ENCODE results near the gene TSHZ2.
"Not testable (repeated sequence)": the region's sequence is repeated elsewhere in the genome, so short reads cannot be mapped to it uniquely, and the experiment has no call there.

Gene TSHZ2

DNA sequence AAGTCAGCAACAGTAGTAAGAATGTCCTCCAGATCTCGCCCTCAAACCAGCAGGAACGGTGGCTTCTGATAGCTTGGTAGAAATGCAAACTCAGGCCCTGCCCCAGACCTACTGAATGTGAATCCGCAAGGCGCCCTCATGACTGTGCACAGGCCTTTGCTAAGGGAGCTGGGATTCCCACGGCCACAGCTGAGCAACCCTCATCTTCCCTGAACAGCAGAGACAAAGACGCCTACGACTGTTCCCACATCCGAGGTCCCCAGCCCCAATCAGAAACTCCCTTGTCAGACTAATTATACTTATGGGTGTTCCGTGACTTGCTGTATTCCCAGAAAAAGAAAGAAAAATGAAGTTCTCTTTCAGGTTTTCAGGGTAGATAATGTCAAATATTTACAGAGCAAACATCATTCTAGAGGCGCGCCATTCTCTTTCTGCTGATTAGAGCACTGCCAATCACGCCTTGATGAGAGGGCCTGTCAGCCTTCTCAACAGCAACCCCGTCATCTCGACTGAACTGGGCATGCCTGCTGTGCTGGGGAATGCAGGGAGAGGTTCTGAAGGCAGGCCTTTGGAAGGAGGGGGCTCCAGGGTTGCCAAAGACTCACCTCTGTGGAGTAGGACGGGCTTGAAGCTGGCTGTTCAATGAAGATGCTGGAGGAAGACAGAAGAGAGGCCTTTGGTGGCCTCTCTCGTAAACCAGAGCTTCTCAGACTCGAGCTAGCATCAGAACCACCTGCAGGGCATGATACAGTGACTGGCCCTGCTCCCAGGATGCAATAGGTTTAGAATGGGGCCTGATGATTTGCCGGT is 541.5 kb downstream of the TSHZ2 start:
- Mint-ChIP-seq H3K4me3 (no peak overlapping the region), H3K36me3 (ENCODE audit: low read depth) (no peaks in the 10 kb centered on the region), H3K9me3 (no peaks in the 10 kb centered on the region), H3K4me1 (ENCODE audit: low read depth) (no peaks in the 10 kb centered on the region), H3K27ac (no peak overlapping the region), H3K27me3 (no peaks in the 10 kb centered on the region)
- no peak for DNase-seq

DNA sequence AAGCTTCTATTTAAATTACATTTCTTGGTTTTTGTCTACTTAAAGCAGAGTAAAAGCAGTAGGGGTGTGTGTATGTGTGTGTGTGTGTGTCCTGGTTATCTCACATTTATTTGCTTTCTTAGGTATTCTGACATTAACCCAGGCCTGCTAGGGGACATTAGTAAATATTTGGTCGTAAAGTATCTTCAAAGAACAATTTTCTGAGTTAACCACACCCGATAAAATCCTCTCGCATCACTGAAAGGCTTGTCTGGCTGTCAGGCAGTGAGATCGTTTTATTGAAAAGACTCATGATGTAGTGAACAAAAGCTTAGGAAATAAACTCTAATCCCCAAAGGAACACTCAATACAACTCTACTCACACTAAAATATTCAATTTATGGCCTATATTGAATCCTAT is 543.6 kb downstream of the TSHZ2 start:
- H3K27ac Mint-ChIP-seq: no peak overlapping the region
- H3K4me3 Mint-ChIP-seq: no peak overlapping the region
- no peaks in the 10 kb centered on the region for H3K36me3 Mint-ChIP-seq (ENCODE audit: low read depth)
- H3K4me1 Mint-ChIP-seq (ENCODE audit: low read depth): no peaks in the 10 kb centered on the region
- no peak for DNase-seq
- no peaks in the 10 kb centered on the region for H3K9me3 Mint-ChIP-seq
- H3K27me3 Mint-ChIP-seq: no peaks in the 10 kb centered on the region

DNA sequence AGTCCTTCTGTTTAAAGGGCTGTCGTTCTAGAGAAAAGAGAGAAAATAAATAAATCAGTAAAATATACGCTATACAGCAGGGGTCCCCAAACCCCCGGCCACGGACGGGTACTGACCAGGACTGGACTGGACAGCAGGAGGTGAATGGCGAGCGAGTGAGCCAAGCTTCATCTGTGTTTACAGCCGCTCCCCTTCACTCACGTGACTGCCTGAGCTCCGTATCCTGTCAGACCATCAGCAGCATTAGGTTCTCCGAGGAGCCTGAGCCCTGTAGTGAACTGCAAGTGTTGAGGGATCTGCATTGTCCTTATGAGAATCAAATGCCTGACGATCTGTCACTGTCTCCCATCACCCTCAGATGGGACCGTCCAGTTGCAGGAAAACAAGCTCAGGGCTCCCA is 545.0 kb downstream of the TSHZ2 start:
- Mint-ChIP-seq H3K4me1 (ENCODE audit: low read depth) (no peaks in the 10 kb centered on the region), H3K27me3 (no peaks in the 10 kb centered on the region), H3K9me3 (no peaks in the 10 kb centered on the region), H3K27ac (no peak overlapping the region), H3K4me3 (no peak overlapping the region), H3K36me3 (ENCODE audit: low read depth) (no peaks in the 10 kb centered on the region)
- no peak for DNase-seq

DNA sequence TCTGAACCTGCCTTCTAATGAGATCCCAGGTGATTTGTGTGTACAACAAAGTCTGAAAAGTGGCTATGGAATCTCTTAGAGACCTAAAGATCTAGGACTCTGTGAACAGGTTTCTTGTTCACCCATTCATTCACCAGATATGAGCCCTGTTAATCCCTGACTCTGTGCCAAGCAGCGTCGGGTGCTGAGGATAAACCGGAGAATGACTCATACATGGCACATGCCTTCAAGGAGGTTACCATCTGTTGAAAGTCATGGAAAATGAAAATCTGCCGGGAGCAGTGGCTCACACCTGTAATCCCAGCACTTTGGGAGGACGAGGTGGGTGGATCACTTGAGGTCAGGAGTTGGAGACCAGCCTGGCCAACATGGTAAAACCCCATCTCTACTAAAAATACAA is 549.3 kb downstream of the TSHZ2 start:
- H3K27me3 Mint-ChIP-seq; DNase-seq; H3K36me3 Mint-ChIP-seq (ENCODE audit: low read depth); H3K4me3 Mint-ChIP-seq; H3K9me3 Mint-ChIP-seq; H3K27ac Mint-ChIP-seq; H3K4me1 Mint-ChIP-seq (ENCODE audit: low read depth): not testable (repeated sequence)

DNA sequence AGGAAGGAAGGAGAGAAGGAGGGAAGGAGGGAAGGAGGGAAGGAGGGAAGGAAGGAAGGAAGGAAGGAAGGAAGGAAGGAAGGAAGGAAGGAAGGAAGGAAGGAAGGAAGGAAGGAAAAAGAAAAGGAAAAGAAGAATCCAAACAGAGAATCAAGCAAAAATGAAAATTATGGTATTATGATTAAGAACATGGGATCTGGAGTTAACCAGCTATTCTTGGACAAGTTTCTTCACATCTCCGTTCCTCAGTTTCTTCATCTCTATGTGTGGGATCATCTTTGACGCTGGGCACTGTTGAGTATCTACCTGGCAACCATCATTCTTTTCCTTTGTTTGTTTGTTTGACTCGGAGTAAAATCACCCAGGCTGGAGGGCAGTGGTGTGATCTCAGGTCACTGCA is 549.9 kb downstream of the TSHZ2 start:
- Mint-ChIP-seq H3K4me1 (ENCODE audit: low read depth) (no peaks in the 10 kb centered on the region), H3K27ac (no peak overlapping the region), H3K27me3 (no peaks in the 10 kb centered on the region), H3K4me3 (no peak overlapping the region), H3K9me3 (no peaks in the 10 kb centered on the region), H3K36me3 (ENCODE audit: low read depth) (no peaks in the 10 kb centered on the region)
- no peak for DNase-seq

DNA sequence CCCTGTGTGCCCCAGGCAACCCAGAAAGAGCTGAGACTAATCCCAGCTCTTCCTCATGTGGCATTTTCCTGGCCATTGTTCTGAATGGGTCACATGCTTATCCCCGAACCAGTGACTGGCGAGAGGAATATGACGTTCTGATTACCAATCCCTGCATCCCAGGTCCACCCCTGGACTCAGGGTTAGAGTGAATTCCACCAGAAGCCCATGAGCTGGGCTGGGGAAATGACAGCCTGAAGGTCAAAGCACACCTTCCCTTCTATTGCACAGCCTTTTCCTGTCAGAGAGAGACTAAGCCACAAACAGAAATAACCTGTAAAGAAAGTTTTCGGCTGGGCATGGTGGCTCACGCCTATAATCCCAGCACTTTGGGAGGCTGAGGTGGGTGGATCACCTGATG is 550.5 kb downstream of the TSHZ2 start:
- Mint-ChIP-seq H3K36me3 (ENCODE audit: low read depth) (no peaks in the 10 kb centered on the region), H3K4me1 (ENCODE audit: low read depth) (no peaks in the 10 kb centered on the region), H3K27me3 (no peaks in the 10 kb centered on the region), H3K4me3 (no peak overlapping the region), H3K9me3 (no peaks in the 10 kb centered on the region), H3K27ac (no peak overlapping the region)
- no peak for DNase-seq

DNA sequence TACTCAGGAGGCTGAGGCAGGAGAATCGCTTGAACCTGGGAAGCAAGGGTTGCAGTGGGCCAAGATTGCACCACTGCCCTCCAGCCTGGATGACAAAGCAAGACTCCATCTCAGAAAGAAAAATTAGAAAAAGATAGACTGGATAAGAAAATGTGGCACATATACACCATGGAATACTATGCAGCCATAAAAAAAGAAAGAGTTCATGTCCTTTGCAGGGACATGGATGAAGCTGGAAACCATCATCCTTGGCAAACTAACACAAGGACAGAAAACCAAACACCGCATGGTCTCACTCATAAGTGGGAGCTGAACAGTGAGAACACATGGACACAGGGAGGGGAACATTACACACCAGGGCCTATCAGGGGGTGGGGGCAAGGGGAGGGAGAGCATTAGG is 551.5 kb downstream of the TSHZ2 start:
- H3K4me1 Mint-ChIP-seq (ENCODE audit: low read depth); H3K9me3 Mint-ChIP-seq; H3K27me3 Mint-ChIP-seq; H3K4me3 Mint-ChIP-seq; H3K36me3 Mint-ChIP-seq (ENCODE audit: low read depth); DNase-seq; H3K27ac Mint-ChIP-seq: not testable (repeated sequence)

DNA sequence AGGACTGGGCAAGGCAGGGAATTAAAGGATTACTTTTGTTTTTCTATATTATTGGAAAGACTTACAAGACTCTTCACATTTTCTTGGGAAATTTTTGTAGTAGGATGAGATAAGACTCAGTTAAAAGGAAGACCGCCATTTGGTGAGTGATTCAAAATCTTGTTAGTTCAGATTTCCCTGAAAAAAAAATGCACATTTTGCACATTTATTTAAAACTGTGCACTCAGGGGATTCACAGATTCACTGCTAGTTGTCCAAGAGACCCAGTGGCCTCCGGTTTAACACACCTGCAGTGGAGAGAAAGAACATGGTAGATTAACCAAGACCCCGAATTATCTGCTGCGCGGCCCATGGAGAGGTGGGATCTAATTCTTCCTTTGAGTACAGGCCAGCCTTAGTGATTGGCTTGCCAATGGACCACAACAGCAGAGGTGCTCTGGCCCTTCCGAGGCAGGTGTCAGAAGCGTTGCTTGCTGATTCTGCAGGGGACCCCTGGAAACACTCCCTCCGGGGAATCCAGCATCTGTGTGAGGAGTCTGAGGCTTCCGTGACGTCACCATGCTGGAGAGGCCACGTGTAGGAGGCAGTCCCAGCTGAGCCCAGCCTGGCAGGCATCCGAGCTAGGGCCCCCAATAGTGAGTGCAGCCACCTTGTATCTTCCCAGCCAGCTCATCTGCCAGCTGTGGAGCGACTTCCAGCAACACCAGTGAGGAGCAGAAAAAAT is 552.6 kb downstream of the TSHZ2 start:
- Mint-ChIP-seq H3K27ac (no peak overlapping the region), H3K36me3 (ENCODE audit: low read depth) (no peaks in the 10 kb centered on the region), H3K4me3 (no peak overlapping the region), H3K4me1 (ENCODE audit: low read depth) (no peaks in the 10 kb centered on the region), H3K27me3 (no peaks in the 10 kb centered on the region), H3K9me3 (no peaks in the 10 kb centered on the region)
- no peak for DNase-seq

DNA sequence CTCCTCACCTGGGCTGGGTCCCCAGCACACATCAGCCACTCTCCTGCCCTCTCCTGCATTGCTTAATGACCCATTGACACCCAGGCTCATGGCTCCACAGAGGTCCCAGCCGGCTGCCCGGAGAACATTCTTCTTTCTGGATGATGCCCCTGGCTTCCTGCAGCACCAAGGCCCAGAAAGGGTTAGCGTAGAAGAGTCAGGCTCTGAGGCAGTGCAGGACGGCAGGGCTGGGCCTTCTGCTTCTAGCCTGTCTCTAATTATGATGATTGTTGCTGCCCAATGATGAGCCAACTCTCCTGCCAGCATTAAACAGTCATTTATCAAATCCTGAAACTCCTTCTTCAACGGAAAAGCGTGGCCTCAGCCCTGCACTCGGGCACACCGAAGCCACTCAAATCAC is 555.0 kb downstream of the TSHZ2 start:
- H3K4me1 Mint-ChIP-seq (ENCODE audit: low read depth): no peaks in the 10 kb centered on the region
- no peak for DNase-seq
- H3K9me3 Mint-ChIP-seq: no peaks in the 10 kb centered on the region
- H3K27ac Mint-ChIP-seq: no peak overlapping the region
- H3K27me3 Mint-ChIP-seq: no peaks in the 10 kb centered on the region
- no peaks in the 10 kb centered on the region for H3K36me3 Mint-ChIP-seq (ENCODE audit: low read depth)
- H3K4me3 Mint-ChIP-seq: no peak overlapping the region

DNA sequence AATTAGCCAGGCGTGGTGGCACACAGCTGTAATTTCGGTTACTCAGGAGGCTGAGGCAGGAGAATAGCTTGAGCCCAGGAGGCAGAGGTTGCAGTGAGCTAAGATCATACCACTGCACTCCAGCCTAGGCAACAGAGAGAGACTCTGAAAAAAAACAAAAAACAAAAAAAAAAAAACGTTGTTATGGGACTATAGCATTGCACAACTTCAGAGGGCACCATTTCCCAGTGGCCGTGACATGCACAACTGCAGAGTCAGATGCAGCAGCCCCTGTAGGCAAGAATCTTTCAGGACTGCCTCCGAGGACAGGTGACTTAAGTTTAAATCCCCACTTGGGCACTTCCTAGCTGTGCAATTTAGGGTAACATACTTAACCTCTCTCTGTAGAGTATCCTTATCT is 557.5 kb downstream of the TSHZ2 start:
- H3K4me1 Mint-ChIP-seq (ENCODE audit: low read depth): no peaks in the 10 kb centered on the region
- no peaks in the 10 kb centered on the region for H3K36me3 Mint-ChIP-seq (ENCODE audit: low read depth)
- no peaks in the 10 kb centered on the region for H3K27me3 Mint-ChIP-seq
- no peak overlapping the region for H3K27ac Mint-ChIP-seq
- no peak overlapping the region for H3K4me3 Mint-ChIP-seq
- DNase-seq: no peak
- H3K9me3 Mint-ChIP-seq: no peaks in the 10 kb centered on the region

DNA sequence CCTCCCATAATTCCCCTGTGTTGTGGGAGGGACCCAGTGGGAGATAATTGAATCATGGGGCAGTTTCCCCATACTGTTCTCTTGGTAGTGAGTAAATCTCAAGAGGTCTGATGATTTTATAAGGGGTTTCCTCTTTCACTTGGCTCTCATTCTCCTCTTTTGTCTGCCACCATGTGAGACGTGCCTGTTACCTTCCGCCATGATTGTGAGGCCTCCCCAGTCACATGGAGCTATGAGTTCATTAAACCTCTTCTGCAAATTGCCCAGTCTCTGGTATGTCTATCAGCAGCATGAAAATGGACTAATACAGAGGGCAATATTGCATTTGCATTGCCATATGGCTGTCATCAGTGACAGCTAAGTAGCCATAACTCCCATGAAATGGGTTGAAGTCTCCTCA is 558.3 kb downstream of the TSHZ2 start:
- H3K27me3 Mint-ChIP-seq: no peaks in the 10 kb centered on the region
- no peaks in the 10 kb centered on the region for H3K9me3 Mint-ChIP-seq
- H3K4me1 Mint-ChIP-seq (ENCODE audit: low read depth): no peaks in the 10 kb centered on the region
- H3K36me3 Mint-ChIP-seq (ENCODE audit: low read depth): no peaks in the 10 kb centered on the region
- no peak overlapping the region for H3K4me3 Mint-ChIP-seq
- H3K27ac Mint-ChIP-seq: no peak overlapping the region
- no peak for DNase-seq

DNA sequence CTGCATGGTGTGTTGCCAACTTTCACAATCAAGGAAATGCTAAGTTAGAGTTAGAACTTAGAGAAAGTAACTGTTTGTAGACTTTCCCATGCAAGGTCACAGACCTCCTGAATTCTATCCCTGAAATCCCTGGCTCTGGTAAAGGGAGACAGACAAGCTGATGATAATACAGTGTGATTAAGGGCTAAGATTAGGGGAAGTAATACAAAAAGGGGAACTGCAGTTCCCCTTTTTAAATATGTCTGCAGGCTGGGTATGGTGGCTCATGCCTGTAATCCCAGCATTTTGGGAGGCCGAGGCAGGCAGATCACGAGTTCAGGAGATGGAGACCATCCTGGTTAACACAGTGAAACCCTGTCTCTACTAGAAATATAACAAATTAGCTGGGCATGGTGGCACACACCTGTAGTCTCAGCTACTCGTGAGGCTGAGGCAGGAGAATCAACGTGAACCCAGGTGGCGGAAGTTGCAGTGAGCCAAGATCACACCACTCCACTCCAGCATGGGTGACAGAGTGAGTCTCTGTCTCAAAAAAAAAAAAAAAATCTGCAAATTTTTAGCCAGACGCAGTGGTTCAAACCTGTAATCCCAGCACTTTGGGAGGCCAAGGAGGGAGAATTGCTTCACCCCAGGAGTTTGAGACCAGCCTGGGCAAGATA is 560.6 kb downstream of the TSHZ2 start:
- not testable (repeated sequence) for DNase-seq; H3K27ac Mint-ChIP-seq; H3K9me3 Mint-ChIP-seq; H3K4me1 Mint-ChIP-seq (ENCODE audit: low read depth); H3K36me3 Mint-ChIP-seq (ENCODE audit: low read depth); H3K27me3 Mint-ChIP-seq; H3K4me3 Mint-ChIP-seq

DNA sequence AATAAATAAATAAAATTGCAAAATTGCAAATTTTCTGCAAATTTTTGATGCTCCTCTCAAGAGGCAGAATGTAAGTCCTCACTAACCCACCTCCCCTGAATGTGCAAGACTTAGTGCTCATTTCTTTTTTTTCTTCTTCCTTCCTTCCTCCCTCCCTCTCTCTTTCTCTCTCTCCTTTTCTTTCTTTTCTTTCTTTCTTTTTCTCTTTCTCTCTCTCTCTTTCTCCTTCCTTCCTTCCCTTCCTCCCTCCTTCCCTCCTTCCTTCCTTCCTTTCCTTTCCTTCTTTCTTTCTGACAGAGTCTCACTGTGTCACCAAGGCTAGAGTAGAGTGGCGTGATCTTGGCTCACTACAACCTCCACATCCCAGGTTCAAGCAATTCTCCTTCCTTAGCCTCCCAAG is 561.3 kb downstream of the TSHZ2 start:
- Mint-ChIP-seq H3K36me3 (ENCODE audit: low read depth) (no peaks in the 10 kb centered on the region), H3K27ac (no peak overlapping the region), H3K9me3 (no peaks in the 10 kb centered on the region), H3K4me1 (ENCODE audit: low read depth) (no peaks in the 10 kb centered on the region), H3K4me3 (no peak overlapping the region), H3K27me3 (no peaks in the 10 kb centered on the region)
- DNase-seq: no peak

DNA sequence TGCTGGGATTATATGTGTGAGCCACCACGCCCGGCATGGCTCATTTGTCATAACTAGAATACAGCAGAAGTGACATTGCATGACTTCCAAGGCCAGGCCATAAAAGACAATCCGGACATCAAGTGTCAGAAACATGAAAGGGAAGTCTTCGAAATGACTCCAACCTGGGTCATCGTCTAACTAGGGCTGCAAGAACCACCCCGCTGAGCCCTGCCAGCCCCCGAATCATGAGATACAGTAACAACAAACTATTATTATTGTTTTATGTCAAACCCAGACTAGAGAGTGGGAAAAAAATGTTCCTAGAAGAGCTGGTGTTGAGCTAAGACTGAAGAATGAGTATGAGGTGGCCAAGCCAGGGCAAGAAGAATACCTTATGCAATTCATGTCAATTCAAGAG is 561.9 kb downstream of the TSHZ2 start:
- DNase-seq: no peak
- no peaks in the 10 kb centered on the region for H3K9me3 Mint-ChIP-seq
- H3K4me1 Mint-ChIP-seq (ENCODE audit: low read depth): no peaks in the 10 kb centered on the region
- no peak overlapping the region for H3K27ac Mint-ChIP-seq
- no peak overlapping the region for H3K4me3 Mint-ChIP-seq
- H3K36me3 Mint-ChIP-seq (ENCODE audit: low read depth): no peaks in the 10 kb centered on the region
- no peaks in the 10 kb centered on the region for H3K27me3 Mint-ChIP-seq

DNA sequence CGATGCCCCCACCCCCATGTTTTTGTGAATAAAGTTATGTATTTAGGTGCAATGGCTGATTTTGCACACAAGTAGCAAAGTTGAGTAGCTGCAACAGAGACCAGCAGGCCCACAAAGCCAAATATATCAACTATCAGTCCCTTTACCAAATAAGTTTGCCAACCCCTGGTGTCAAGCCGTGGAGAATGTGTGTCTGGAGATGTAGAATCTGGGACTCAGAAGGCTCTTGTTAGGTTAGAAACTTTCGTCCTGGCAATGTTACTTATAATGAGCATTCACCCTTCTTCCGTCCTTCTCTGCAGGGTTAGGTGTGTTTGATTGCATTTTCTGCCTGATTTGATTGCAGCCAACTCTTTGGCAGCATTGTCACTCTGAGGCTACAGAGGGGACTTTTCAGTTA is 563.7 kb downstream of the TSHZ2 start:
- Mint-ChIP-seq H3K27ac (no peak overlapping the region), H3K4me1 (ENCODE audit: low read depth) (no peaks in the 10 kb centered on the region), H3K9me3 (no peaks in the 10 kb centered on the region), H3K27me3 (no peaks in the 10 kb centered on the region), H3K36me3 (ENCODE audit: low read depth) (no peaks in the 10 kb centered on the region), H3K4me3 (no peak overlapping the region)
- DNase-seq: no peak

Data from activated T-cell treated with anti-CD3 and anti-CD28 coated beads, Interleukin-2, amount 50 U/mL, for 24 hours (primary cell).